WTC11 (cell line): ENCODE data around the gene PRRX1. TPM values are rescaled to one million over a fixed set of nuclear protein-coding genes. Genes with fewer than 3 reads are reported as not detected.

Source experiments
- ATAC-seq: fragments of 200-7000 bp; cut with Tn5 transposase; 2 replicates; pipeline ENCODE4 v1.10.0; 2021; ENCODE audit warnings: mild to moderate bottlenecking, moderate library complexity
- CTCF ChIA-PET: fragments of 300-600 bp; sonication (Branson Sonifier 250); formaldehyde crosslinking; loops from one replicate; lab custom pipeline; 2021; ENCODE audit warnings: antibody characterized with exemption; lab: Charles Lee
- POLR2A ChIA-PET: fragments of 350-600 bp; sonication (Branson Sonifier 250); formaldehyde crosslinking; loops from one replicate; lab custom pipeline; 2021; ENCODE audit warnings: antibody characterized with exemption; lab: Charles Lee
- DNase-seq: peaks from one replicate; pipeline ENCODE4 v3.0.0; 2021; ENCODE audit warnings: low spot score
- H3K27ac Mint-ChIP-seq: 2 replicates; pipeline ENCODE4 v1.8.0; 2021; ENCODE audit warnings: mixed read lengths
- H3K27me3 Mint-ChIP-seq: 2 replicates; pipeline ENCODE4 v1.8.0; 2021; ENCODE audit warnings: low read depth, mild to moderate bottlenecking, moderate library complexity, mixed read lengths
- H3K36me3 Mint-ChIP-seq: 2 replicates; pipeline ENCODE4 v1.8.0; 2021; ENCODE audit warnings: mixed read lengths
- H3K4me1 Mint-ChIP-seq: 2 replicates; pipeline ENCODE4 v1.8.0; 2022; ENCODE audit warnings: mixed read lengths
- H3K4me3 Mint-ChIP-seq: 2 replicates; pipeline ENCODE4 v1.8.0; 2021; ENCODE audit warnings: mild to moderate bottlenecking, moderate library complexity, mixed read lengths
- H3K9me3 Mint-ChIP-seq: 2 replicates; pipeline ENCODE4 v1.8.0; 2021; ENCODE audit warnings: mixed read lengths
- AR ChIP-seq: fragments of 250-450 bp; sonication (Bioruptor Pico); IDR thresholded peaks from 2 replicates; pipeline ENCODE4 v1.9.0; 2021; ENCODE audit warnings: mild to moderate bottlenecking
- CDX4 ChIP-seq: fragments of 250-450 bp; sonication (Bioruptor Pico); IDR thresholded peaks from 2 replicates; pipeline ENCODE4 v1.9.0; 2021; ENCODE audit warnings: moderate library complexity, mild to moderate bottlenecking, inconsistent platforms, borderline replicate concordance
- ELF4 ChIP-seq: sonication (generic); formaldehyde crosslinking; IDR thresholded peaks from 2 replicates; pipeline ENCODE4 v1.8.1; 2022; ENCODE audit warnings: low read depth, mild to moderate bottlenecking, moderate library complexity, missing genetic modification reagents
- ERG ChIP-seq: fragments of 250-450 bp; sonication (Bioruptor Pico); IDR thresholded peaks from 2 replicates; pipeline ENCODE4 v1.8.0; 2021; ENCODE audit warnings: mild to moderate bottlenecking
- FOXK1 ChIP-seq: sonication (generic); formaldehyde crosslinking; IDR thresholded peaks from 2 replicates; pipeline ENCODE4 v1.8.0; 2022; ENCODE audit warnings: mild to moderate bottlenecking, moderate library complexity, missing genetic modification reagents
- FOXP4 ChIP-seq: sonication (generic); formaldehyde crosslinking; IDR thresholded peaks from 2 replicates; pipeline ENCODE4 v1.8.0; 2022; ENCODE audit warnings: mild to moderate bottlenecking, missing genetic modification reagents
- GTF2I ChIP-seq: fragments of 250-450 bp; sonication (Bioruptor Pico); conservative IDR thresholded peaks from 2 replicates; pipeline ENCODE4 v1.4.0; 2021; ENCODE audit warnings: mild to moderate bottlenecking
- HMGXB4 ChIP-seq: sonication (generic); formaldehyde crosslinking; IDR thresholded peaks from 2 replicates; pipeline ENCODE4 v1.8.1; 2023; ENCODE audit warnings: mild to moderate bottlenecking, moderate library complexity, missing genetic modification reagents
- IRF1 ChIP-seq: sonication (generic); formaldehyde crosslinking; IDR thresholded peaks from 2 replicates; pipeline ENCODE4 v1.8.0; 2023; ENCODE audit warnings: missing genetic modification reagents
- MXD4 ChIP-seq: fragments of 250-450 bp; sonication (Bioruptor Pico); IDR thresholded peaks from 2 replicates; pipeline ENCODE4 v1.8.0; 2021; ENCODE audit warnings: mild to moderate bottlenecking, moderate library complexity, borderline replicate concordance
- NFYB ChIP-seq: sonication (generic); formaldehyde crosslinking; conservative IDR thresholded peaks from 2 replicates; pipeline ENCODE4 v1.8.0; 2022; ENCODE audit warnings: low read depth, missing genetic modification reagents
- NR3C1 ChIP-seq: sonication (generic); formaldehyde crosslinking; conservative IDR thresholded peaks from 2 replicates; pipeline ENCODE4 v1.8.1; 2023; ENCODE audit warnings: low read depth, mild to moderate bottlenecking, missing genetic modification reagents
- TCF7 ChIP-seq: sonication (generic); formaldehyde crosslinking; IDR thresholded peaks from 2 replicates; pipeline ENCODE4 v1.8.0; 2022; ENCODE audit warnings: mild to moderate bottlenecking, low read depth, missing genetic modification reagents, moderate library complexity
- TEAD1 ChIP-seq: sonication (generic); formaldehyde crosslinking; IDR thresholded peaks from 2 replicates; pipeline ENCODE4 v1.8.0; 2022; ENCODE audit warnings: mild to moderate bottlenecking, missing genetic modification reagents
- TP53 ChIP-seq: sonication (generic); formaldehyde crosslinking; IDR thresholded peaks from 2 replicates; pipeline ENCODE4 v1.8.1; 2023; ENCODE audit warnings: mild to moderate bottlenecking, missing genetic modification reagents
- ZNF219 ChIP-seq: sonication (generic); formaldehyde crosslinking; IDR thresholded peaks from 2 replicates; pipeline ENCODE4 v1.8.0; 2023; ENCODE audit warnings: missing genetic modification reagents, mild to moderate bottlenecking, borderline replicate concordance
- ZNF281 ChIP-seq: sonication (generic); formaldehyde crosslinking; IDR thresholded peaks from 2 replicates; pipeline ENCODE4 v1.8.0; 2023; ENCODE audit warnings: mild to moderate bottlenecking, missing genetic modification reagents
- ZNF317 ChIP-seq: sonication (generic); formaldehyde crosslinking; IDR thresholded peaks from 2 replicates; pipeline ENCODE4 v1.8.1; 2023; ENCODE audit warnings: low read depth, mild to moderate bottlenecking, moderate library complexity, missing genetic modification reagents, borderline replicate concordance
- ZNF396 ChIP-seq: fragments of 250-450 bp; sonication (Bioruptor Pico); IDR thresholded peaks from 2 replicates; pipeline ENCODE4 v1.8.0; 2021; ENCODE audit warnings: mild to moderate bottlenecking, moderate library complexity, borderline replicate concordance
- total RNA-seq: library from RNA; stranded (reverse); gene quantifications from 3 replicates; pipeline ENCODE4 v1.2.3, GENCODE V29; 2021

PRRX1 gene
- total RNA-seq, 1 experiment from 2014 or later, result 0.31 TPM

GRCh38 chr1:170680428-170680827, 16.5 kb downstream of the PRRX1 start (continued):
- no peak for TF ChIP-seq ZNF281 (CRISPR knock-in tag)

GRCh38 chr1:170682169-170682568, 18.2 kb downstream of the PRRX1 start:
- no peaks in the 10 kb centered on the region for H3K36me3 Mint-ChIP-seq
- POLR2A ChIA-PET, result no interaction called here
- no peak for TF ChIP-seq ELF4 (CRISPR knock-in tag)
- TF ChIP-seq ZNF317, result no peak
- no peak for TF ChIP-seq ERG
- no peak for TF ChIP-seq NFYB
- no peak for TF ChIP-seq ZNF219 (CRISPR knock-in tag)
- TF ChIP-seq, all 79 proteins: peak for 0
- ATAC-seq (no peak), DNase-seq (no peak)
- no peak overlapping the region for H3K27ac Mint-ChIP-seq
- peaks cover 4% of the 10 kb centered on the region for H3K27me3 Mint-ChIP-seq
- no peak overlapping the region for H3K4me3 Mint-ChIP-seq
- peaks cover 5% of the 10 kb centered on the region for H3K9me3 Mint-ChIP-seq
- CTCF ChIA-PET, result no interaction called here
- 0 out of 2 replicates have a peak, but pooled peaks cover 7% of the 10 kb centered on the region for H3K4me1 Mint-ChIP-seq

GRCh38 chr1:170682809-170683208, 18.9 kb downstream of the PRRX1 start:
- peaks cover 4% of the 10 kb centered on the region for H3K27me3 Mint-ChIP-seq
- ChIA-PET POLR2A (no interaction called here), CTCF (no interaction called here)
- peaks cover 5% of the 10 kb centered on the region for H3K9me3 Mint-ChIP-seq
- H3K4me1 Mint-ChIP-seq, result 0 out of 2 replicates have a peak, but pooled peaks cover 7% of the 10 kb centered on the region
- H3K4me3 Mint-ChIP-seq, result no peak overlapping the region
- no peaks in the 10 kb centered on the region for H3K36me3 Mint-ChIP-seq
- H3K27ac Mint-ChIP-seq, result no peak overlapping the region
- TF ChIP-seq FOXK1 (no peak), TEAD1 (no peak), ZNF396 (CRISPR knock-in tag) (no peak), MXD4 (no peak), HMGXB4 (CRISPR knock-in tag) (no peak), FOXP4 (CRISPR knock-in tag) (no peak), NR3C1 (CRISPR knock-in tag) (no peak)
- DNase-seq, result no peak
- ATAC-seq, result no peak

GRCh38 chr1:170685166-170685565, 21.2 kb downstream of the PRRX1 start:
- H3K27me3 Mint-ChIP-seq, result peaks cover 4% of the 10 kb centered on the region; the same call in 1 of the 2 replicates
- H3K9me3 Mint-ChIP-seq, result peaks cover 5% of the 10 kb centered on the region
- DNase-seq (no peak), ATAC-seq (no peak)
- no peaks in the 10 kb centered on the region for H3K36me3 Mint-ChIP-seq
- H3K27ac Mint-ChIP-seq, result no peak overlapping the region
- POLR2A ChIA-PET, result no interaction called here
- H3K4me1 Mint-ChIP-seq, result 0 out of 2 replicates have a peak, but pooled peaks cover 3% of the 10 kb centered on the region
- CTCF ChIA-PET, result no interaction called here
- no peak overlapping the region for H3K4me3 Mint-ChIP-seq
- no peak for TF ChIP-seq GTF2I
- no peak for TF ChIP-seq AR (CRISPR knock-in tag)
- no peak for TF ChIP-seq ZNF317
- TF ChIP-seq IRF1 (CRISPR knock-in tag), result no peak
- TF ChIP-seq ELF4 (CRISPR knock-in tag), result no peak
- TF ChIP-seq TCF7 (CRISPR knock-in tag), result no peak
- TF ChIP-seq CDX4 (CRISPR knock-in tag), result no peak
- TF ChIP-seq TP53 (CRISPR knock-in tag), result no peak
